Measurements from ENCODE around the gene SNRPA. TPM values are rescaled to one million over a fixed set of nuclear protein-coding genes. Genes with fewer than 3 reads are reported as not detected.
"Not testable (repeated sequence)": the region's sequence is repeated elsewhere in the genome, so short reads cannot be mapped to it uniquely, and the experiment has no call there.

Gene SNRPA
- total RNA-seq, 1 experiment from 2014 or later: 102 TPM

GRCh38 chr19:40811478-40812341, 60.7 kb downstream of the SNRPA start:
- Mint-ChIP-seq H3K36me3 (ENCODE audit: insufficient read depth, unreplicated experiment) (peaks cover 66% of the 10 kb centered on the region), H3K4me3 (ENCODE audit: low read depth, unreplicated experiment) (peak overlapping the region; percentile 73), H3K9me3 (ENCODE audit: low read depth, unreplicated experiment) (no peaks in the 10 kb centered on the region), H3K4me1 (ENCODE audit: low read depth, unreplicated experiment) (peaks cover 35% of the 10 kb centered on the region), H3K27ac (ENCODE audit: unreplicated experiment) (peak overlapping the region; percentile 68), H3K27me3 (ENCODE audit: unreplicated experiment) (peaks cover 36% of the 10 kb centered on the region)
- CTCF ChIA-PET: no interaction called here
- DNase-seq: no peak
- BruUV-seq (replicated peaks): no TSS peak
- intact Hi-C loops (cut with micrococcal nuclease; ENCODE audit: unreplicated experiment): no loop called here
- no peak for TF ChIP-seq CTCF (IDR thresholded peaks at IDR 0.05; ENCODE audit: unreplicated experiment)

- CTCF ChIA-PET; H3K4me3 Mint-ChIP-seq (ENCODE audit: low read depth, unreplicated experiment); intact Hi-C loops (cut with micrococcal nuclease; ENCODE audit: unreplicated experiment); DNase-seq; BruUV-seq (replicated peaks); H3K9me3 Mint-ChIP-seq (ENCODE audit: low read depth, unreplicated experiment): not testable (repeated sequence)
- peaks cover 28% of the 10 kb centered on the region for H3K4me1 Mint-ChIP-seq (ENCODE audit: low read depth, unreplicated experiment)
- H3K36me3 Mint-ChIP-seq (ENCODE audit: insufficient read depth, unreplicated experiment): peaks cover 65% of the 10 kb centered on the region
- peak overlapping the region; percentile 68 for H3K27ac Mint-ChIP-seq (ENCODE audit: unreplicated experiment)
- H3K27me3 Mint-ChIP-seq (ENCODE audit: unreplicated experiment): peaks cover 36% of the 10 kb centered on the region
These were observed 61.6 kb downstream of the SNRPA start for GRCh38 chr19:40812571-40812970.

- intact Hi-C loops (cut with micrococcal nuclease; ENCODE audit: unreplicated experiment): no loop called here
- peak overlapping the region; percentile 68 for H3K27ac Mint-ChIP-seq (ENCODE audit: unreplicated experiment)
- DNase-seq: no peak
- CTCF ChIA-PET: interaction anchor here (0.5 kb wide), 1 partner anchor 160 kb away, joined by 3 read pairs; no protein-coding TSS in a partner anchor
- no peaks in the 10 kb centered on the region for H3K9me3 Mint-ChIP-seq (ENCODE audit: low read depth, unreplicated experiment)
- peak overlapping the region; percentile 6 for H3K4me3 Mint-ChIP-seq (ENCODE audit: low read depth, unreplicated experiment)
- peaks cover 63% of the 10 kb centered on the region for H3K36me3 Mint-ChIP-seq (ENCODE audit: insufficient read depth, unreplicated experiment)
- H3K27me3 Mint-ChIP-seq (ENCODE audit: unreplicated experiment): peaks cover 36% of the 10 kb centered on the region
- TF ChIP-seq CTCF (IDR thresholded peaks at IDR 0.05; ENCODE audit: unreplicated experiment): no peak
- H3K4me1 Mint-ChIP-seq (ENCODE audit: low read depth, unreplicated experiment): peaks cover 28% of the 10 kb centered on the region
- no TSS peak for BruUV-seq (replicated peaks)
These were observed 62.2 kb downstream of the SNRPA start for GRCh38 chr19:40813182-40813581.

Other genes with a start within 250 kb of the SNRPA start
- 117 TPM in 2 replicates for gene SHKBP1, start 174.3 kb upstream of the SNRPA start, total RNA-seq (2022)
- 14.1 and 20.3 TPM in 2 replicates for gene LTBP4, start 149.8 kb upstream of the SNRPA start, total RNA-seq (2022)
- gene NUMBL, start 60.6 kb upstream of the SNRPA start, total RNA-seq (2022): 21.4 and 25.3 TPM in 2 replicates
- gene COQ8B, start 34.3 kb upstream of the SNRPA start, total RNA-seq (2022): 55.9 and 62.7 TPM in 2 replicates
- 25.3 and 32.0 TPM in 2 replicates for gene ITPKC, start 34.1 kb upstream of the SNRPA start, total RNA-seq (2022)
- gene ACTMAP, start 726 bp upstream of the SNRPA start, total RNA-seq (2022): 17.8 and 20.2 TPM in 2 replicates
- 30.2 and 49.3 TPM in 2 replicates for gene MIA, start 24.3 kb downstream of the SNRPA start, total RNA-seq (2022)
- gene RAB4B, start 27.0 kb downstream of the SNRPA start, total RNA-seq (2022): 21.0 and 22.7 TPM in 2 replicates
- gene EGLN2, start 48.0 kb downstream of the SNRPA start, total RNA-seq (2022): 95.4 and 109 TPM in 2 replicates
- not detected in 2 replicates for gene CYP2A6, start 99.2 kb downstream of the SNRPA start, total RNA-seq (2022)
- not detected in 2 replicates for gene CYP2A7, start 131.0 kb downstream of the SNRPA start, total RNA-seq (2022)
- 4.2 and 7.6 TPM in 2 replicates for gene CYP2B6, start 240.1 kb downstream of the SNRPA start, total RNA-seq (2022)

Measured in Calu3 (cell line).